ENCODE data around the gene SCNN1B.
"Not testable (repeated sequence)": the region's sequence is repeated elsewhere in the genome, so short reads cannot be mapped to it uniquely, and the experiment has no call there.

The SCNN1B gene

GRCh38 chr16:23288726-23289512 is 13.2 kb upstream of the SCNN1B start:
- no peak for DNase-seq

GRCh38 chr16:23290189-23291062 is 11.7 kb upstream of the SCNN1B start:
- DNase-seq = no peak

DNA sequence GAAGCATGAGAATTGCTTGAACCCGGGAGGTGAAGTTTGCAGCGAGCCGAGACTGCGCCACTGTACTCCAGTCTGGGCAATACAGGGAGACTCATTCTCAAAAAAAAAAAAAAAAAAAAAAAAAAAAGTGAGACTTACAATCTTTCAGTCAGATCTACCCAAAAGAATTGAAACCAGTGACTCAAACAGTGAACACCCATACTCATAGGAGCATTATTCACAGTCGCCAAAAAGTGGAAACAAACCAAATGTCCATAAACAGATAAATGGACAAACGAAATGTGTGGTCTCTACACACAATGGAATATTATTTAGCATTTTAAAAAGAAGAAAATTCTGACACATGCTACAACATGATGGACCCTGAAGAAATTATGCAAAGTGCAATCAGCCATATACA is 9.1 kb upstream of the SCNN1B start:
- DNase-seq = no peak

DNA sequence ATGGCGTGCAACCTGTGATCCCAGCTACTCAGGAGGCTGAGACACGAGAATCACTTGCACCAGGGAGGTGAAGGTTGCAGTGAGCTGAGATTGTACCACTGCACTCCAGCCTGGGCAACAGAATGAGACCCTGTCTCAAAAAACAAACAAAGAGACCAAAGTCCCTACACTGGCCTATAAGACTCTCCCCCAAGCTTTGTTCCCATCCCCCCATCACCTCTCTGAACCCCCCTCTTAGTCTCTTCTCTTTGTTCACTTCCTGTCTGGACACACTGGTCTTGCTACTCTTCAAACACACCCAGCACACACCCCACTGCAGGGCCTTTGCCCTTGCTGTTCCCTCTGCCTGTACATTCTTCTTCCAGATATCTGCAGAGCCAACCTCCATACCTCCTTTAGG is 7.8 kb upstream of the SCNN1B start:
- DNase-seq = no peak

DNA sequence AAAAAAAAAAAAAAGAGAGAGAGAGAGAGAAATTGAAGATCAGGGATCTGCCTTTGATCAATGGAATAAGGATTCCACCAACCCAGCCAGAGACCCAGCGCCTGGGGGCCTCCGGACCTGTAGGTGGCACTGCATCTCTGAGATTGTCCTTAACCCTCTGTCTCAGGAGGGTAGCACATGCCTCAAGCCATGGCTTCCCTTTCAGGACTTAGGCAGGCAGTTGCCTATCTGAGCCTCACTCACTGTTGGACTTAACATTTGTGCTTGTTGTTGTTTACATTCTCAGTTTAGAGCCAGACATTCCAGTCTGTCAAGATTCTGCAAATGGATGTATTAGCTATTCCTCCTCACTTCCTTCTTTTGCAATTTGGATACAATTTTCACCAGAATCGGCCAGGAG is 5.1 kb upstream of the SCNN1B start:
- DNase-seq = no peak

DNA sequence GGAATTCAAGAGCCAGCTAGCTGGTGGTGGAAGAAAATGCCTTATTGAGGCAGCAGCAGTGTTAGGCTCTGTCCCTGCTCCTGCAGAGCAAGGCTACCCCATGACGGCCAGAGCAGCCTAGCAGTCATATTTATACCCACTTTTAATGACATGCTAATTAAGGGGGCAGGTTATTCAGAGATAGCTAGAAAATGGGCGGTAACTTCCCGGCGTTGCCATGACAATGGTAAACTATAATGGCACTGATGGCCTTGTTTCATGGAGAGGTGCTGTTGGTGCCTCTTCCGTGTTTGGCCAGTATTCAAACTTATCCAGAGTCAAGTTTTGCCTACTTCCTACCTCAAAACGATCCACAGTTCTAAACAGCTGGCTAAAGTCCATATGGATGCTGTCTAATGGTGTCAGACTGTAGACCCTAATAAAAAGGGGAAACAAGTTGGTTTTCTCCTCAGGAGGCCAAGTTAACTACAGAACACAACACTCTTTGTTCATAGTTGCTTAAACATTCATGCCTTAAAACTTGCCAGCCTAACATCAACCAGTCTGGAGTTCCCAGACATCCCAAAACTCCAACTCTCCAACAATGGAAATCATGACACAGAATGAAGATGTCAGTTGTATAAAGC is 3.7 kb upstream of the SCNN1B start:
- no peak for DNase-seq

- DNase-seq = not testable (repeated sequence)
Measured at GRCh38 chr16:23299815-23300214, 2.3 kb upstream of the SCNN1B start.

DNA sequence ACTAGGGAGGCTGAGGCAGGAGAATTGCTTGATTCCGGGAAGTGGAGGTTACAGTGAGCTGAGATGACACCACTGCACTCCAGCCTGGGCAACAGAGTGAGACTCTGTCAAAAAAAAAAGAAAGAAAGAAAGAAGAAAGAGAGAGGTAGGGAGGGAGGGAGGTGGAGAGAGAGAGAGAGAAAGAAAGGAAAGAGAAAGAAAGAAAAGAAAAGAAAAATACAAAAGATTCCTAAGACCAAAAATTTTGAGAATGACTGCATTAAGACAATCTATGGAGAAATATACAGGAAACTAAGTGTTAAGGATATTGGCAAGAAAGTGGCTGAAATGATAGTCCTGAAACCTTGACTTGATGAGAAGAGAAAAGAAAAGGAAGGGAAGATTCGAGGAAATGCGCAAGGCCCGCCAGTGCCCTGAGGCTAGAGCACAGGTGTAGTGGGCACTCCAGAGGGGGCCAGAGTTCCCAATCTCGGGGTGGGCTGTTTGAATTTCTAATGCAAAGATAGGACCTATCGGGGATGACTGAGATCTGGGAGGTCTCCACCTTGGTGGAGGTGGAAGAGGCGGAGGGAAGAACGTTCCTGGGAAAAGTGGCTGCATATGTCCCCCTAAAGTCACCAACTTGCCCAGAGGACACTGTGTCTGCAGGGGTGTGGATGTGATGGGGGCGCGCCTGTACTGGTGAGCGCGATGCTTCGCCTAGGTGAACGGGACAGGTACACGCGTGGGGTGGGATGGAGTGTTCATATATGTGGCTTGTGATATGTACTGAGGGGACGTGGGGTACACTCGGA is 654 bp upstream of the SCNN1B start:
- DNase-seq = no peak

GRCh38 chr16:23303685-23304084 is 1.6 kb downstream of the SCNN1B start:
- no peak for DNase-seq

GRCh38 chr16:23304620-23305019 is 2.5 kb downstream of the SCNN1B start:
- no peak for DNase-seq

GRCh38 chr16:23306199-23307100 is 4.3 kb downstream of the SCNN1B start:
- DNase-seq = no peak

DNA sequence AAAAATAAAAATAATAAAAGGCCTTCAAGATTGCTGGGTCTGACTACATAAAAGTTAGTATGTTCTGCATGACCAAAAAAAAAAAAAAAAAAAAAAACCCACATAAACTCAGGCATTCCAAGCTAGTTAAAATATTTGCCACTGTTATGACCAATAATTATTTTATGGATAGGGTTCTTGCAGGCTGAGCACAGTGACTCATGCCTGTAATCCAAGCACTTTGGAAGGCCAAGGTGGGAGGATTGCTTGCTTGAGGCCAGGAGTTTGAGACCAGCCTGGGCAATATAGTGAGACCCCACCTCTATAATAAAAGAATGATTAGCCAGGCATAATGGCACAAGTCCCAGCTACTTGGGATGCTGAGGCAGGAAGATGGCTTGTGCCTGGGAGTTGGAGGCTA is 8.1 kb downstream of the SCNN1B start:
- no peak for DNase-seq

DNA sequence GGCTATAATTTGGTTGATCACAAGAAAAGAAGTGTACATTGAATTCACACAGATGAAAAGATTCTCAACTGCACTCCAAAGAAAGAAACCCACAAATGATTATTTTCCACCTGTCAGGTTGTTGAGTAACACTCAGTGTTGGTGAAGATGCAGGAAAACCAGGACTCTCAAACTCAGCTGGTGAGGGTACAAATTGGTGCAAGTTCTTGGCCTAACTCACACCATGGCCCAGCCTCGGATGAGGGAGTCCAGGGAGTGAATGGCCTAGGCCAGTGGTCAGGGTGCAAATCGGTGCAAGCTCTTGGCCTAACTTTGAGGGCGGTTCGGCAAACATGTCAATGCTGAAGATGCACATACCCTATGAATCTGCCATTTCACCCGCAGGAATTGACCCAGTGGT is 8.6 kb downstream of the SCNN1B start:
- no peak for DNase-seq

DNA sequence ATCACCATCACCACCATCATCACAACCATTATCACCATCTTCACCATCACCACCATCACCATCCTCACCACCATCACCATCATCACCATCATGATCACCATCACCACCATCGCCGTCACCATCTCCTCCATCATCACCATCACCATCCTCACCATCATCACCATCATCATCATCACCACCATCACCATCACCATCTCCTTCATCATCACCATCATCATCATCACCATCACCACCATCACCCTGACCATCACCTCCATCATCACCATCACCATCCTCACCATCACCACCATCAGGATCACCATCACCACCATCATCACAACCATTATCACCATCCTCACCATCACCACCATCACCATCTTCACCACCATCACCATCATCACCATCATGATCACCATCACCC is 14.1 kb downstream of the SCNN1B start:
- DNase-seq = no peak

GRCh38 chr16:23316634-23317265 is 14.6 kb downstream of the SCNN1B start:
- DNase-seq = no peak

DNA sequence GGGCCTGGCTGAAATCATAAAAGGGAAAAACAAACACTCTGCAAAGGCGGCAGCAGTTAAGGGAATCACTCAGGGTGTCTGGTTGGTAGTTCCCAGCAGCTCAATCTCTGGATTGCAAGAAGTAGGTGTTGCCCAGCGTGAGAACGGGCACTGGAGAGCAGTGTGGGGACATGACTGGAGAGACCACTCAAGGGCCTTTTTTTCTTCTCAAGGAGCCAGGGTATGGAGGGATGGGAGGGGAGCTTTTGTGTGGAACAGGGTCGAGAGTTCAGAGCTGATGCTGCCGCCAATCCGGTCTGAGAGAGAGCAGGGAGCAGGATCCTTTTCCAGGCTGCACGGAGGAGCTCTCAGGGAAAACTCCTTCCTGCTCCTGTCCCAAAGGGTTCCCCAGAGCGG is 15.2 kb downstream of the SCNN1B start:
- no peak for DNase-seq

DNA sequence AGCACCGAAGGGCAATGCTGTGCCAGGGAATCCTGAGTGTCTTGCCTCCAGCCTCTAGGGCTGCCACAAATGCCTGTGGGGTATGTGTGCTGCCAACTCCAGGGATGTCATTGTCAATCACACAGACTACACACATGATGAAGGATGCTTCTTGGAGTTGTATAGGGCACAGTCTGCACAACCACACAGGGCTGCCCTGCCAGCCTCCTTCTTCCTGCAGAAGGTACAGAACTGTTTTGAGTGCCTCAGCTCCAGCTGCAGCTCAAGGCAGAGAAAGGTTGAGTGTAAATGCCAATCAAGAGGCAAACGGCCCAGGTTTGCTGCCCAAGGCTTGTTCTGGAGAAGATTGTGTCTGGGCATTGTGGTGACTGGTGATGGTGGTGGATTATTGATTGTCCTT is 15.6 kb downstream of the SCNN1B start:
- DNase-seq = no peak

DNA sequence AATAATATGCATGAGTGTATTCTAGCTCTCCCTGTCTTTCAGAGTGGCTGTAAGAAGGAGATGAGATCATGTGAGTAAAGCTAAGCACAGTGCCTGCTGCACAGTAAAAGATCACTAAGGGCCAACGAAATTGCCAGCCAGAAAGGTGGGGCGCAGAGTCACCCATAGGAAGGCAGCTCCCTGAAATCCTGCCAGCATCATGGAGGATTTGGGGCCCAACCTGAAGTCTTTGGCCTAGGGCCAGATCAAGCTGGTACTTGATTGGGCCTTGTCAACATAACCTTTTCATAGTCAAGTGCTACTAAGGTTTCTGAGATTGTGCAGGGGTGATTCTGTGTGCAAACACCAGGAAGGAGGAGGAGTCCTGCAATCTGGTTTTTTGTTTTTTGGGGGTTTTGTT is 16.5 kb downstream of the SCNN1B start:
- DNase-seq = no peak

GRCh38 chr16:23319861-23320615 is 17.9 kb downstream of the SCNN1B start:
- DNase-seq = no peak

- no peak for DNase-seq
Measured at GRCh38 chr16:23320693-23321092, 18.6 kb downstream of the SCNN1B start.
